ENCODE results near the gene NCOA1. TPM values are rescaled to one million over a fixed set of nuclear protein-coding genes. Genes with fewer than 3 reads are reported as not detected.

NCOA1 gene
- polyA plus RNA-seq, 1 of the 3 experiments (the other 2 are of a cell fraction) = 10.7 TPM

- H4K20me1 ChIP-seq (ENCODE audit: insufficient read depth) = peaks cover 2% of the 10 kb centered on the region; the same call in 1 of the 2 replicates
- H3K4me1 ChIP-seq (ENCODE audit: control insufficient read depth in 1 of 2, insufficient read depth in 2 of 2, low read depth in 1 of 2, low read length in 1 of 2) = peaks cover 0 to 11% of the 10 kb centered on the region in 2 experiments; a peak in 3 of 4 replicates
- ChIA-PET POLR2A (no interaction called here), CTCF (interaction anchor here (0.7 to 12.4 kb wide), 5 partner anchors 11 to 399 kb away, joined by 3 to 132 read pairs (median 3); partner anchors contain the start of genes CENPO and PTRHD1)
- H3K4me2 ChIP-seq = no peak overlapping the region
- H3K27me3 ChIP-seq (ENCODE audit: insufficient read depth) = no peaks in the 10 kb centered on the region
- H3K36me3 ChIP-seq (replicated peaks in 1 of 2; ENCODE audit: control insufficient read depth in 1 of 2, insufficient read depth in 2 of 2, low read length in 1 of 2) = peaks cover 8 to 24% of the 10 kb centered on the region in 2 experiments
- peaks cover 11% of the 10 kb centered on the region for H3F3A ChIP-seq (replicated peaks; ENCODE audit: insufficient read depth)
- H3K9me2 ChIP-seq = no peaks in the 10 kb centered on the region
- H2AFZ ChIP-seq (ENCODE audit: low read depth) = peak overlapping the region; percentile 38
- no peaks in the 10 kb centered on the region for H3K9me3 ChIP-seq
- H3K79me2 ChIP-seq (ENCODE audit: insufficient read depth) = peaks cover 100% of the 10 kb centered on the region
- DNase-seq = no peak
- WGBS (ENCODE audit: low lambda C conversion rate) = 78% methylated on average over 4 of the region's 4 CpGs
- TF ChIP-seq JUND (IDR thresholded peaks at IDR 0.05) (no peak), FOSL2 (IDR thresholded peaks at IDR 0.05; ENCODE audit: borderline replicate concordance, low read depth) (peak; percentile 32; the same call in 1 of the 2 replicates), TCF12 (IDR thresholded peaks at IDR 0.05) (peak; percentile 28; the same call in 1 of the 2 replicates)
- peak overlapping the region; percentile 8 to 28; a peak in 2 of 4 replicates for H3K27ac ChIP-seq (ENCODE audit: low read depth in 2 of 2, low read length in 1 of 2)
- H3K4me3 ChIP-seq (ENCODE audit: low read depth in 2 of 2, low read length in 1 of 2) = no peak overlapping the region
- no peak overlapping the region for H3K9ac ChIP-seq
Measured at GRCh38 chr2:24809316-24810007, 318.4 kb downstream of the NCOA1 start.

DNA sequence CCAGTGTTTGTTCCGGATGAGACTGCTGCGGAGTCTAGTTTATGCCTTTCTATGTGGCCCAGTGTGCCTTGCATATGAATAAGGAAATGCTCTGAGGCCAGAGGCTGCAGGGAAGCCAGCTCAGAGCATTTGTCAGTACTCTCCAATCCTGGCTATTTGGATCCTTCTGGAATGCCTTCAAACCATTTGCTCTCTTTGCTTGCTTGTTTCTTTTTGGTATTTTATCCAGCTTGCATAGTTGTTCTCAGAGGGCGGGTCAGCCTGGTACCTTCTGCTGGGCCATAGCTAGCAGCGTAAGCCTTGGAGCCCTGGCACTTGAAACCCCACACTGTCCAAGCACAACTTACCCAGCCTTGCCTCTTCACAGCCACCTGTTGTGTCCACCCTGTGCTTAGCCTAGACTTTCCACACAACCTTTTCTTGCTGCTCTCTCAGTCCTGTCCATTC lies 322.7 kb downstream of the NCOA1 start:
- TF ChIP-seq NRF1 (IDR thresholded peaks at IDR 0.05; ENCODE audit: low read depth, low read length) (no peak), JUND (IDR thresholded peaks at IDR 0.05) (no peak), GATA2 (CRISPR knock-in tag; IDR thresholded peaks at IDR 0.05) (no peak), YY1 (IDR thresholded peaks at IDR 0.05; ENCODE audit: low read depth) (no peak), TEAD4 (IDR thresholded peaks at IDR 0.05; ENCODE audit: borderline replicate concordance, insufficient read depth) (no peak), EP300 (IDR thresholded peaks at IDR 0.05; ENCODE audit: borderline replicate concordance in 1 of 2, low read depth in 1 of 2, low read length in 1 of 2) (no peak), RAD21 (IDR thresholded peaks at IDR 0.05; ENCODE audit: low read length) (no peak), FOXM1 (IDR thresholded peaks at IDR 0.05; ENCODE audit: low read depth) (no peak)
- TF ChIP-seq, protein P1, sequence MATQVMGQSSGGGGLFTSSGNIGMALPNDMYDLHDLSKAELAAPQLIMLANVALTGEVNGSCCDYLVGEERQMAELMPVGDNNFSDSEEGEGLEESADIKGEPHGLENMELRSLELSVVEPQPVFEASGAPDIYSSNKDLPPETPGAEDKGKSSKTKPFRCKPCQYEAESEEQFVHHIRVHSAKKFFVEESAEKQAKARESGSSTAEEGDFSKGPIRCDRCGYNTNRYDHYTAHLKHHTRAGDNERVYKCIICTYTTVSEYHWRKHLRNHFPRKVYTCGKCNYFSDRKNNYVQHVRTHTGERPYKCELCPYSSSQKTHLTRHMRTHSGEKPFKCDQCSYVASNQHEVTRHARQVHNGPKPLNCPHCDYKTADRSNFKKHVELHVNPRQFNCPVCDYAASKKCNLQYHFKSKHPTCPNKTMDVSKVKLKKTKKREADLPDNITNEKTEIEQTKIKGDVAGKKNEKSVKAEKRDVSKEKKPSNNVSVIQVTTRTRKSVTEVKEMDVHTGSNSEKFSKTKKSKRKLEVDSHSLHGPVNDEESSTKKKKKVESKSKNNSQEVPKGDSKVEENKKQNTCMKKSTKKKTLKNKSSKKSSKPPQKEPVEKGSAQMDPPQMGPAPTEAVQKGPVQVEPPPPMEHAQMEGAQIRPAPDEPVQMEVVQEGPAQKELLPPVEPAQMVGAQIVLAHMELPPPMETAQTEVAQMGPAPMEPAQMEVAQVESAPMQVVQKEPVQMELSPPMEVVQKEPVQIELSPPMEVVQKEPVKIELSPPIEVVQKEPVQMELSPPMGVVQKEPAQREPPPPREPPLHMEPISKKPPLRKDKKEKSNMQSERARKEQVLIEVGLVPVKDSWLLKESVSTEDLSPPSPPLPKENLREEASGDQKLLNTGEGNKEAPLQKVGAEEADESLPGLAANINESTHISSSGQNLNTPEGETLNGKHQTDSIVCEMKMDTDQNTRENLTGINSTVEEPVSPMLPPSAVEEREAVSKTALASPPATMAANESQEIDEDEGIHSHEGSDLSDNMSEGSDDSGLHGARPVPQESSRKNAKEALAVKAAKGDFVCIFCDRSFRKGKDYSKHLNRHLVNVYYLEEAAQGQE (IDR thresholded peaks at IDR 0.05; ENCODE audit: low read depth, low read length) = no peak
- TF ChIP-seq, protein P2, sequence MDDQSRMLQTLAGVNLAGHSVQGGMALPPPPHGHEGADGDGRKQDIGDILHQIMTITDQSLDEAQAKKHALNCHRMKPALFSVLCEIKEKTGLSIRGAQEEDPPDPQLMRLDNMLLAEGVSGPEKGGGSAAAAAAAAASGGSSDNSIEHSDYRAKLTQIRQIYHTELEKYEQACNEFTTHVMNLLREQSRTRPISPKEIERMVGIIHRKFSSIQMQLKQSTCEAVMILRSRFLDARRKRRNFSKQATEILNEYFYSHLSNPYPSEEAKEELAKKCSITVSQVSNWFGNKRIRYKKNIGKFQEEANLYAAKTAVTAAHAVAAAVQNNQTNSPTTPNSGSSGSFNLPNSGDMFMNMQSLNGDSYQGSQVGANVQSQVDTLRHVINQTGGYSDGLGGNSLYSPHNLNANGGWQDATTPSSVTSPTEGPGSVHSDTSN (IDR thresholded peaks at IDR 0.05) = no peak
- Histone ChIP-seq H3K9me3 (no peaks in the 10 kb centered on the region), H4K20me1 (ENCODE audit: insufficient read depth) (peaks cover 2% of the 10 kb centered on the region; the same call in 1 of the 2 replicates), H3K9ac (no peak overlapping the region), H3F3A (replicated peaks; ENCODE audit: insufficient read depth) (peaks cover 9% of the 10 kb centered on the region), H3K36me3 (replicated peaks in 1 of 2; ENCODE audit: control insufficient read depth in 1 of 2, insufficient read depth in 2 of 2, low read length in 1 of 2) (peaks cover 32 to 38% of the 10 kb centered on the region in 2 experiments), H3K27me3 (ENCODE audit: insufficient read depth) (no peaks in the 10 kb centered on the region), H3K4me2 (no peak overlapping the region), H3K4me1 (ENCODE audit: control insufficient read depth in 1 of 2, insufficient read depth in 2 of 2, low read depth in 1 of 2, low read length in 1 of 2) (peaks cover 2 to 20% of the 10 kb centered on the region in 2 experiments; a peak in 3 of 4 replicates), H2AFZ (ENCODE audit: low read depth) (no peak overlapping the region), H3K9me2 (no peaks in the 10 kb centered on the region), H3K27ac (ENCODE audit: low read depth in 2 of 2, low read length in 1 of 2) (no peak overlapping the region), H3K4me3 (ENCODE audit: low read depth in 2 of 2, low read length in 1 of 2) (no peak overlapping the region), H3K79me2 (ENCODE audit: insufficient read depth) (peaks cover 80% of the 10 kb centered on the region)
- 98% methylated on average over 4 of the region's 4 CpGs for WGBS (ENCODE audit: low lambda C conversion rate)
- DNase-seq = no peak
- ChIA-PET CTCF (interaction anchor here (1.6 to 12.4 kb wide), 4 partner anchors 13 to 404 kb away, joined by 3 to 132 read pairs (median 14); partner anchors contain the start of genes CENPO and PTRHD1), POLR2A (interaction anchor here (1.0 kb wide), 1 partner anchor 21 kb away, joined by 3 read pairs; the partner anchor contains the start of genes CENPO and PTRHD1)
